IPS-NIHi7 (cell line): ENCODE results near the gene PSMB5.
A peak's percentile ranks its signal among the peaks of the same experiment; 100 is the strongest.

ENCODE experiments used
- DNase-seq: peaks from one replicate; pipeline ENCODE4 v3.0.0; 2012; ENCODE audit warnings: mixed read lengths; ENCODE audit errors: extremely low spot score

PSMB5 gene

GRCh38 chr14:22991852-22992251 lies 42.8 kb downstream of the PSMB5 start:
- DNase-seq = no peak

- no peak for DNase-seq
These were observed 47.4 kb downstream of the PSMB5 start for GRCh38 chr14:22987291-22987690.

GRCh38 chr14:22986508-22987054 lies 48.1 kb downstream of the PSMB5 start:
- peak; percentile 81 for DNase-seq

- no peak for DNase-seq
These were observed 48.7 kb downstream of the PSMB5 start for GRCh38 chr14:22985894-22986507.

GRCh38 chr14:22984959-22985658 lies 49.6 kb downstream of the PSMB5 start:
- DNase-seq = no peak

- DNase-seq = peak; percentile 83
These were observed 52.0 kb downstream of the PSMB5 start, which contains the start of gene AJUBA for GRCh38 chr14:22982477-22983245. Gene AJUBA, minus strand, starts transcription at chr14:22982551. Its CDS starts 285 bp downstream, at chr14:22982266.

GRCh38 chr14:22981876-22982476 lies 52.7 kb downstream of the PSMB5 start:
- peak; percentile 53 for DNase-seq

GRCh38 chr14:22981090-22981875 lies 53.4 kb downstream of the PSMB5 start:
- peak; percentile 26 for DNase-seq

GRCh38 chr14:22980672-22981089 lies 54.0 kb downstream of the PSMB5 start:
- peak; percentile 69 for DNase-seq

- no peak for DNase-seq
These were observed 54.8 kb downstream of the PSMB5 start for GRCh38 chr14:22979748-22980392.

- no peak for DNase-seq
These were observed 55.6 kb downstream of the PSMB5 start for GRCh38 chr14:22978981-22979671.

- DNase-seq = no peak
These were observed 56.2 kb downstream of the PSMB5 start for GRCh38 chr14:22978487-22978837.

- DNase-seq = peak; percentile 92
These were observed 56.8 kb downstream of the PSMB5 start for GRCh38 chr14:22977684-22978486.

- DNase-seq = no peak
These were observed 57.3 kb downstream of the PSMB5 start for GRCh38 chr14:22977434-22977683.

GRCh38 chr14:22976620-22977433 lies 57.9 kb downstream of the PSMB5 start:
- no peak for DNase-seq
